Esophagus squamous epithelium (tissue), 4 donors: ENCODE results near the gene SF3B3.

Experiments
- CTCF ChIP-seq, 6 experiments: fragments of 450-650 bp in 4 of 6; fragments of 200-600 bp in 2 of 6; sonication (generic) in 2 of 6; IDR thresholded peaks; one replicate each; pipeline ENCODE4 v1.5.1; 2016 to 2019; ENCODE audit warnings: antibody characterized with exemption in 6 of 6, mild to moderate bottlenecking in 4 of 6, moderate library complexity in 4 of 6
- POLR2A ChIP-seq, 4 donors: fragments of 450-650 bp; IDR thresholded peaks; one replicate each; pipeline ENCODE4 v1.6.1; 2017; ENCODE audit warnings: antibody characterized with exemption in 4 of 4, mild to moderate bottlenecking in 4 of 4, moderate library complexity in 3 of 4

GRCh38 chr16:70588565-70588964 lies 64.9 kb downstream of the SF3B3 start:
- TF ChIP-seq CTCF (IDR thresholded peaks at IDR 0.05) (no peak), POLR2A (IDR thresholded peaks at IDR 0.05) (no peak)
